Thyroid gland (tissue), 4 donors: ENCODE data around the gene NEK3. TPM values are rescaled to one million over a fixed set of nuclear protein-coding genes. Genes with fewer than 3 reads are reported as not detected.
"Not testable (repeated sequence)": the region's sequence is repeated elsewhere in the genome, so short reads cannot be mapped to it uniquely, and the experiment has no call there.

ENCODE experiments used
- DNase-seq, 2 donors: peaks; one replicate each; pipeline ENCODE4 v3.0.0-alpha.2; 2019
- H3K27ac ChIP-seq, 3 donors: fragments of 200-600 bp; sonication (generic); 1 replicate in 2 of 3; 2 replicates in 1 of 3; pipeline ENCODE4 v1.5.1; 2016 to 2019; ENCODE audit warnings: mild to moderate bottlenecking in 1 of 3, moderate library complexity in 1 of 3
- H3K27me3 ChIP-seq: fragments of 200-600 bp; sonication (generic); one replicate; pipeline ENCODE4 v1.5.1; 2019
- H3K36me3 ChIP-seq, 2 donors: fragments of 200-600 bp; sonication (generic); one replicate each; pipeline ENCODE4 v1.5.1; 2016 to 2019
- H3K4me1 ChIP-seq, 2 donors: fragments of 200-600 bp; sonication (generic); one replicate each; pipeline ENCODE4 v1.5.1; 2017 to 2019
- H3K4me3 ChIP-seq, 3 donors: fragments of 200-600 bp; sonication (generic); replicated peaks in 1 of 3; 1 replicate in 2 of 3; 2 replicates in 1 of 3; pipeline ENCODE4 v1.5.1; 2016; ENCODE audit warnings: mild to moderate bottlenecking in 1 of 3
- H3K9me3 ChIP-seq: fragments of 200-600 bp; sonication (generic); one replicate; pipeline ENCODE4 v1.5.1; 2017
- POLR2A ChIP-seq, 2 donors: fragments of 450-650 bp; IDR thresholded peaks; one replicate each; pipeline ENCODE4 v1.6.1; 2017; ENCODE audit warnings: antibody characterized with exemption in 2 of 2, mild to moderate bottlenecking in 2 of 2, moderate library complexity in 1 of 2
- WGBS, 2 donors: methylation state at CpG; one replicate each; pipeline ENCODE4 v1.1.5; 2017; 5-methylcytosine and 5-hydroxymethylcytosine counted together
- intact Hi-C: fragments of 100-400 bp; cut with DNase I; formaldehyde crosslinking; loops from one replicate; pipeline ENCODE4 v1.15.1; 2023
- total RNA-seq, 4 donors: library from RNA; depleted of rRNA; stranded (reverse); fragments of >200 nt; gene quantifications; one replicate each; pipeline ENCODE4 v1.2.3, GENCODE V29; 2016
- TF ChIP-seq, protein P1 (sequence below), 6 experiments: fragments of 200-600 bp in 3 of 6; fragments of 450-650 bp in 3 of 6; sonication (generic) in 3 of 6; IDR thresholded peaks; one replicate each; pipeline ENCODE4 v1.5.1; 2016 to 2019; ENCODE audit warnings: antibody characterized with exemption in 6 of 6, mild to moderate bottlenecking in 2 of 6, inconsistent platforms in 1 of 6, moderate library complexity in 1 of 6

The NEK3 gene
- total RNA-seq, 4 donors from 2014 or later: 5.7 to 14.8 (median 10.4) TPM

DNA sequence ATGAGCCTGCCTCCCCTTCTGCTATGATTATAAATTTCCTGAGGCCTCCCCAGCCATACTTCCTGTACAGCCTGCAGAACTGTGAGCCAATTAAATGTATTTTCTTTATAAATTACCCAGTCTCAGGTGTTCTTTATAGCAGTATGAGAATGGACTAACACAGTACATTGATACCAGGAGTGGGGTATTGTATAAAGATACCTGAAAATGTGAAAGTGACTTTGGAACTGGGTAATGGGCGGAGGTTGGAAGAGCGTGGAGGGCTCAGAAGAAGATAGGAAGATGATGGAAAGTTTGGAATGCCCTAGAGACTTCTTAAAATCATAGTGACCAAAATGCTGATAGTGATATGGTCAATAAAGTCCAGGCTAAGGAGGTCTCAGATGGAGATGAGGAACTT, 63.3 kb downstream of the NEK3 start:
- Histone ChIP-seq H3K9me3 (no peaks in the 10 kb centered on the region), H3K4me1 (no peaks in the 10 kb centered on the region), H3K4me3 (no peak overlapping the region), H3K27ac (no peak overlapping the region), H3K36me3 (no peaks in the 10 kb centered on the region), H3K27me3 (no peaks in the 10 kb centered on the region)
- intact Hi-C loops: no loop called here
- no peak for DNase-seq
- TF ChIP-seq, protein P1, sequence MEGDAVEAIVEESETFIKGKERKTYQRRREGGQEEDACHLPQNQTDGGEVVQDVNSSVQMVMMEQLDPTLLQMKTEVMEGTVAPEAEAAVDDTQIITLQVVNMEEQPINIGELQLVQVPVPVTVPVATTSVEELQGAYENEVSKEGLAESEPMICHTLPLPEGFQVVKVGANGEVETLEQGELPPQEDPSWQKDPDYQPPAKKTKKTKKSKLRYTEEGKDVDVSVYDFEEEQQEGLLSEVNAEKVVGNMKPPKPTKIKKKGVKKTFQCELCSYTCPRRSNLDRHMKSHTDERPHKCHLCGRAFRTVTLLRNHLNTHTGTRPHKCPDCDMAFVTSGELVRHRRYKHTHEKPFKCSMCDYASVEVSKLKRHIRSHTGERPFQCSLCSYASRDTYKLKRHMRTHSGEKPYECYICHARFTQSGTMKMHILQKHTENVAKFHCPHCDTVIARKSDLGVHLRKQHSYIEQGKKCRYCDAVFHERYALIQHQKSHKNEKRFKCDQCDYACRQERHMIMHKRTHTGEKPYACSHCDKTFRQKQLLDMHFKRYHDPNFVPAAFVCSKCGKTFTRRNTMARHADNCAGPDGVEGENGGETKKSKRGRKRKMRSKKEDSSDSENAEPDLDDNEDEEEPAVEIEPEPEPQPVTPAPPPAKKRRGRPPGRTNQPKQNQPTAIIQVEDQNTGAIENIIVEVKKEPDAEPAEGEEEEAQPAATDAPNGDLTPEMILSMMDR (IDR thresholded peaks at IDR 0.05): no peak
- TF ChIP-seq POLR2A (IDR thresholded peaks at IDR 0.05): no peak
- 91 to 94% methylated on average over 2 of the region's 2 CpGs for WGBS, 2 donors

DNA sequence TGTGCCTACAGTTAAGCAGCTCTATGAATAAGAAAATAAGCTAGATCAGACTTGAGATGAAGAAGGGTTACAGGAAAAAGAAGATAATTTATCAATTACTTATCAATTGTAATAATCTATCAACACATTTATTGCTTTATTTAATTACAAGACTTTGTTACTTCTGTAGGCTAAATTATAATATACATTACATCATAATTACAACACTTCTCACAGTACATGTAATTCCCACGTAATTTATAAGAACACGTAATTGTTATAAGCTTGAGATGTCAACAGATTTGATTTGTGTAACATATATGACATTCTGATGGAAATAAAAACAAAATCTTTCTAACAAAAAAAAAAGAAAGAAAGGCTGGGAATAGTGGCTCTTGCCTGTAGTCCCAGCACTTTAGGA, 67.3 kb downstream of the NEK3 start:
- Histone ChIP-seq H3K27me3 (no peaks in the 10 kb centered on the region), H3K27ac (no peak overlapping the region), H3K4me3 (no peak overlapping the region), H3K4me1 (no peaks in the 10 kb centered on the region), H3K9me3 (no peaks in the 10 kb centered on the region), H3K36me3 (no peaks in the 10 kb centered on the region)
- intact Hi-C loops: no loop called here
- TF ChIP-seq, protein P1 (IDR thresholded peaks at IDR 0.05): no peak
- TF ChIP-seq POLR2A (IDR thresholded peaks at IDR 0.05): no peak
- WGBS, 2 donors: 95 to 97% methylated on average over 2 of the region's 2 CpGs
- DNase-seq: no peak

GRCh38 chr13:52091473-52091872, 67.9 kb downstream of the NEK3 start:
- H3K27ac ChIP-seq: no peak overlapping the region
- TF ChIP-seq POLR2A (IDR thresholded peaks at IDR 0.05): no peak
- TF ChIP-seq, protein P1 (IDR thresholded peaks at IDR 0.05): no peak
- H3K4me3 ChIP-seq: no peak overlapping the region
- no peaks in the 10 kb centered on the region for H3K27me3 ChIP-seq
- intact Hi-C loops: no loop called here
- H3K4me1 ChIP-seq: no peaks in the 10 kb centered on the region
- DNase-seq: no peak
- no peaks in the 10 kb centered on the region for H3K36me3 ChIP-seq
- H3K9me3 ChIP-seq: no peaks in the 10 kb centered on the region
- 73 to 85% methylated on average over 2 of the region's 2 CpGs for WGBS, 2 donors

GRCh38 chr13:52085421-52085820, 74.0 kb downstream of the NEK3 start:
- H3K27ac ChIP-seq: no peak overlapping the region
- no peak for DNase-seq
- intact Hi-C loops: no loop called here
- 94 to 100% methylated on average over 2 of the region's 2 CpGs for WGBS, 2 donors
- H3K36me3 ChIP-seq: no peaks in the 10 kb centered on the region
- no peaks in the 10 kb centered on the region for H3K27me3 ChIP-seq
- no peaks in the 10 kb centered on the region for H3K9me3 ChIP-seq
- no peak overlapping the region for H3K4me3 ChIP-seq
- H3K4me1 ChIP-seq: no peaks in the 10 kb centered on the region
- TF ChIP-seq, protein P1 (IDR thresholded peaks at IDR 0.05): no peak
- no peak for TF ChIP-seq POLR2A (IDR thresholded peaks at IDR 0.05)

GRCh38 chr13:52084981-52085380, 74.4 kb downstream of the NEK3 start:
- DNase-seq, H3K36me3 ChIP-seq, H3K27ac ChIP-seq, H3K9me3 ChIP-seq, H3K4me1 ChIP-seq, H3K4me3 ChIP-seq, H3K27me3 ChIP-seq, intact Hi-C loops: not testable (repeated sequence)
- 94 to 95% methylated on average over 3 of the region's 3 CpGs for WGBS, 2 donors

Other genes with a start within 250 kb of the NEK3 start
- 10 to 100 TPM in 1 of 4 donors, 1 to 10 TPM in 3; 3.8 to 10.1 (median 5.6) TPM for gene ATP7B, start 148.1 kb downstream of the NEK3 start, total RNA-seq
- gene ALG11, start 147.2 kb downstream of the NEK3 start, total RNA-seq: 10 to 100 TPM; 23.4 to 42.1 (median 39.0) TPM
- 10 to 100 TPM; 23.1 to 31.2 (median 25.9) TPM for gene UTP14C, start 134.9 kb downstream of the NEK3 start, total RNA-seq
- under 1 TPM; 0.13 to 0.73 (median 0.48) TPM for gene NEK5, start 30.5 kb downstream of the NEK3 start, total RNA-seq
- gene THSD1, start 246.6 kb upstream of the NEK3 start, total RNA-seq: 10 to 100 TPM in 1 of 4 donors, 1 to 10 TPM in 3; 6.1 to 12.8 (median 7.9) TPM